ENCODE results near the gene THPO.

The THPO gene

DNA sequence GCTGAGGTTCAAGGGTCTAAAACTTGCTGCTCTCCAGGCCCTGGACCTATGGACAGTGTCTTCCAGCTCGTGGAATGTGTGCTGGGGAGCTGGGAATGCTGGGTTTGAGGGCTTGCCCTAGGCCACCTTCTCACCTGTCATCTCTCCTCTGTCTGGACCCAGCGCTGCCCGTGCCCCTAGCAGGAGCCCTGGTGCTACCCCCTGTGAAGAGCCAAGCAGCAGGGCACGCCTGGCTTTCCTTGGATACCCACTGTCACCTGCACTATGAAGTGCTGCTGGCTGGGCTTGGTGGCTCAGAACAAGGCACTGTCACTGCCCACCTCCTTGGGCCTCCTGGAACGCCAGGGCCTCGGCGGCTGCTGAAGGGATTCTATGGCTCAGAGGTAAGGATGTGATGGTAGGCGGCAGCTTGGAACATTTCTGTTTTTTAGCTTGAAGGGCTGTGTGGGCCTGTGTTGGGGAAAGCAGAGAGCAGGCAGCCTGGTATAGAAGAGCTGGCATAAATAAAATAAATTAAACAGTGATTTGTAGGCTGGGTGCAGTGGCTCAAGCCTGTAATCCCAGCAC, 6.9 kb upstream of the THPO start:
- no peak for DNase-seq (ENCODE audit: low read depth in 2 of 2)

DNA sequence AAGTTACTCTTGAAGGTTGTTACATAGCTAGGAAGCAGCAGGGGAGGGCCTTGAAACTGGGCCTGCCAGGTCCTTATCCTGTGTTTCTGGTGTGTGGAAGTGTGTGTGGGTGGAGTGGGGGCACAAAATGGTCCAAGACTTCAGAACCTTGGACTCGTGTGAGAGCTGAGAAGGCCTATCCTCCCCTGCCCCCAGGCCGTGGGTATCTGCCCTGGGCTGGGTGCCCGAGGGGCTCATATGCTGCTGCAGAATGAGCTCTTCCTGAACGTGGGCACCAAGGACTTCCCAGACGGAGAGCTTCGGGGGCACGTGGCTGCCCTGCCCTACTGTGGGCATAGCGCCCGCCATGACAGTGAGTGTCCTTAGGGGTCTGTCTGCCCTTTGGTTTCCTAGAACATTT, 6.3 kb upstream of the THPO start:
- DNase-seq (ENCODE audit: low read depth in 2 of 2): no peak

DNA sequence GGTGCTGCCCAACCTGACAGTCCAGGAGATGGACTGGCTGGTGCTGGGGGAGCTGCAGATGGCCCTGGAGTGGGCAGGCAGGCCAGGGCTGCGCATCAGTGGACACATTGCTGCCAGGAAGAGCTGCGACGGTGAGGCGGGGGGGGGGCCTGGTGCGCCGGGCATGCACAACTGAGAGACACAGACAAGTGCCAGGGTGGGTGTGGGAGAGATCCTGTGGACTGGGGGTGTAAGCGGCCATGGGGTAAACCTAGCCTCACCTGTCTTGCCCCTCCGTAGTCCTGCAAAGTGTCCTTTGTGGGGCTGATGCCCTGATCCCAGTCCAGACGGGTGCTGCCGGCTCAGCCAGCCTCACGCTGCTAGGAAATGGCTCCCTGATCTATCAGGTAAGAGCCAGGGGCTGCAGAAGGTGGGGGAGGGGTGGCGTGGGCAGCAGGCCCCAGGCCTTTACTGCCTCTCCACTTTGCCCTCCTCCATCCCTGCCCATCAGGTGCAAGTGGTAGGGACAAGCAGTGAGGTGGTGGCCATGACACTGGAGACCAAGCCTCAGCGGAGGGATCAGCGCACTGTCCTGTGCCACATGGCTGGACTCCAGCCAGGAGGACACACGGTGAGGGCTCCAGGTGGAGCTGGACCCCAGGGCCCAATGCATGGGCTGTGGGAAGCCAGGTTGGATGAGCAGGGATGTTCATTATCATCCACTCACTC, 5.2 kb upstream of the THPO start:
- DNase-seq (ENCODE audit: low read depth in 2 of 2): no peak

DNA sequence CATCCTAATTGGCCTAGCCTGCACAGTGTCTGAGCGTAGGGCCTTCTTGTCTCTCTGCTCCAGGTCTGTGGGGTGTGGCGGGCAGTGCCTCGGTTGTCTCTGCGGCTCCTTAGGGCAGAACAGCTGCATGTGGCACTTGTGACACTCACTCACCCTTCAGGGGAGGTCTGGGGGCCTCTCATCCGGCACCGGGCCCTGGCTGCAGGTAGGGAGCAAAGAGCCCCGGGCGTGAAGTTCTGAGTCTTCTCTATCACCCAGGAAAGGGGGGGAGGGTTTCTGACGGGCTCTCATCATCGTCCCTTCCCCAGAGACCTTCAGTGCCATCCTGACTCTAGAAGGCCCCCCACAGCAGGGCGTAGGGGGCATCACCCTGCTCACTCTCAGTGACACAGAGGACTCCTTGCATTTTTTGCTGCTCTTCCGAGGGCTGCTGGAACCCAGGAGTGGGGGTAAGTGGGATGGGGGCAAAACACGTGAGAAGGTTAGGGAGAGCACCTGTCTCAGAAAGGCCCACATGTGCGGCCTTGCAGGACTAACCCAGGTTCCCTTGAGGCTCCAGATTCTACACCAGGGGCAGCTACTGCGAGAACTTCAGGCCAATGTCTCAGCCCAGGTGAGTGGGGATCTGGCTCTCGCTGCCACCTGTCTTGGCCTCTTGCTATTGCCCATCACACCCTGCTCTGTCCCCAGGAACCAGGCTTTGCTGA, 4.5 kb upstream of the THPO start:
- no peak for DNase-seq (ENCODE audit: low read depth in 2 of 2)

DNA sequence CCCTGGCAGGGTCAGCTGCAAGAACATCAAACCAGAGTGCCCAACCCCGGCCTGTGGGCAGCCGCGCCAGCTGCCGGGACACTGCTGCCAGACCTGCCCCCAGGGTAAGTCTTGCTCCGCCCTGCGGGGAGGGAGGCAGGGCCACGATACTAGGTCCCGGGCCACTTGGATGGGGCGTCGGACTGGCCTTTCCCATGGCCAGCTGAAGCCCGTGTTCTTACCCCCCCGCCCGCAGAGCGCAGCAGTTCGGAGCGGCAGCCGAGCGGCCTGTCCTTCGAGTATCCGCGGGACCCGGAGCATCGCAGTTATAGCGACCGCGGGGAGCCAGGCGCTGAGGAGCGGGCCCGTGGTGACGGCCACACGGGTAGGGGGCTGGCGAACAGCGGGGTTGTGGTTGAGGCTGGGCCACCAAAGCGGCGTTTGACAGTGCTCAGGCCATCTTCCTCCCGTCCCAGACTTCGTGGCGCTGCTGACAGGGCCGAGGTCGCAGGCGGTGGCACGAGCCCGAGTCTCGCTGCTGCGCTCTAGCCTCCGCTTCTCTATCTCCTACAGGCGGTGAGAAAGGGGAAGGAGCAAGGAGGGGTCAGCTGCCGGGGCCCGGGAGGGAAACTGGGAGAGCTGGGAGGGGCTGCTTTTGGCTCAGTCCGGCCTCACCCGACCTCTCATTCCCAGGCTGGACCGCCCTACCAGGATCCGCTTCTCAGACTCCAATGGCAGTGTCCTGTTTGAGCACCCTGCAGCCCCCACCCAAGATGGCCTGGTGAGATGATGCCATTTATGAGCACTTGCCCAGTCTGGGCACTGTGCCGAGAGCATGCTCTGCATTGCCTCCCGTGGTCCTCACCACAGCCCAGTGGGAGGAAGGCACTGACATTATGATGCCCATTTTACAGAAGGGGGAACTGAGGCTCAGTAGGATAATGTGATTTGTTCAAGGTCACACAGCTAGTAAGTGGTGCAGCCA, 3.5 kb upstream of the THPO start:
- no peak for DNase-seq (ENCODE audit: low read depth in 2 of 2)

DNA sequence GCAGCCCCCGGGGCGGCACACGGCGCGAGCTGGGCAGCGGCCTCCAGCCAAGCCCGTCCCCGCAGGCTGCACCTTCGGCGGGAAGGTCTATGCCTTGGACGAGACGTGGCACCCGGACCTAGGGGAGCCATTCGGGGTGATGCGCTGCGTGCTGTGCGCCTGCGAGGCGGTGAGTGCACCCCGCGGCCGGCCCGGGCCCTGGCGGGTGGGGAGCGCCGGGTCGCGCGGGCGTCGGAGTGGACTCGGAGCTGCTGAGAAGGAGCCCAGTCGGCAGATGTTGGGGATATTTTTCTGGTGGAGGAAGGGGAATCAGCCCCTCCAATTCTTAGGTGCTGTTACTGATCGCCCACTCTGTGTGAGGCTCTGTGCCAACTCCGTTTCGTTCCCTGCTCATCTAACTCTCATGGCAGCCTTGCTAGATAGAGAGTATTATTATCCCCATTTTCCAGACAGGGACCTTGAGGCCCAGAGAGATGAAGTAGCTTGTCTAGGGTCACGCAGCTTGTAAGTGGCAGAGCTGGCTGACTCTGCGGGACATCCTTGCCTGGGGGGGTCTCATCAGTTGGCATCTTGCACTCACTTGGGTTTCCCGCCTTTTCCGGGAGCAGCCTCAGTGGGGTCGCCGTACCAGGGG, 2.7 kb upstream of the THPO start:
- DNase-seq (ENCODE audit: low read depth in 2 of 2): peak in 1 of 2 donors; percentile 19

DNA sequence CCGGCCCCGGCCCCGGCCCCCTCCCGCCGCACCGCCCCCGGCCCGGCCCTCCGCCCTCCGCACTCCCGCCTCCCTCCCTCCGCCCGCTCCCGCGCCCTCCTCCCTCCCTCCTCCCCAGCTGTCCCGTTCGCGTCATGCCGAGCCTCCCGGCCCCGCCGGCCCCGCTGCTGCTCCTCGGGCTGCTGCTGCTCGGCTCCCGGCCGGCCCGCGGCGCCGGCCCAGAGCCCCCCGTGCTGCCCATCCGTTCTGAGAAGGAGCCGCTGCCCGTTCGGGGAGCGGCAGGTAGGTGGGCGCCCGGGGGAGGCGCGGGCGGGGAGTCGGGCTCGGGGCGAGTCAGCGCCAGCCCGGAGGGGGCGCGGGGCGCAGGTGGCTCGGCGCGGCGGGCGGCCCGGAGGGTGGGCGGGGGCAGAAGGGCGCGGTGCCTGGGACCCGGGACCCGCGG, 2.2 kb upstream of the THPO start:
- peak in 1 of 2 donors; percentile 32 for DNase-seq (ENCODE audit: low read depth in 2 of 2)

DNA sequence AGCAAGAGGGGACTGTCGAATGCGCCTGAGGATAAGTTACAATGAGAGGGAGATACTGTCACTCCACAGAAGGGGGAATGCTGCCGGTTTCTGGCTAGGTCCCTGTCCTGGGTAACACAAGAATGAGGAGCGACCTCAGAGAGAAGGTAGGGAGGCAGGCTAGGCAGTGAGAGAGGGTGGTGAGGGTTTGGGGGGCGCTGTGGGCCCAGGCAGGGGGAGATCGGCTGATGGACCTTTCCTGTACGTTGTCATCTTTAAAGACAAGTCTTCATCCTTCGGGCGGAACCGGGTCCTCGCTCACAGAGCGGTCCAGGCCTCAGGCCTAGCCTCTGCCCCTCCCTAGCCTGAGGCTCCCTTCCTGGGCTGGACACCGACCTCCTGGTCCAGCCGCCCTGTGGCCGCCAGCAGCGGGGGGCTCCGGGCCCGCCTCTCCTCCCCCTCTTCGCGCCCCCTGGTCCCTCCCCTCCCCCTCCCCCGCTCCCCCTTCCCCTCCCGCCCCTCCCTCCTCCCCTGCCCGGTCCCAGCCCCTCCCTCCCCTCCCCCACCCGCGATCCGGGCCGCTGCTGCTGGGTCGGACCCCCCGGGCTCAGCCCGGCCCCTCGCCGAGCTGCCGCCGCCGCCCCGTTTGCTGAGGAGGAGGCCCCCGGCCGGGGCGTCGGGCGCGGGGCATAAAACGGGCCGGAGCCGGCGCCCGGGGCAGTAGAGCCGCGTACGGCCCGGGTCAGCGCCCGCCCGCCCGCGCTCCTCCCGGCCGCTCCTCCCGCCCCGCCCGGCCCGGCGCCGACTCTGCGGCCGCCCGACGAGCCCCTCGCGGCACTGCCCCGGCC, 1.6 kb upstream of the THPO start, which contains the start of gene CHRD:
Gene CHRD (plus strand): TSS at position 697 of the 827 bp plus-strand sequence. CDS start 265 bp downstream, outside the sequence.
- DNase-seq (ENCODE audit: low read depth in 2 of 2): no peak

DNA sequence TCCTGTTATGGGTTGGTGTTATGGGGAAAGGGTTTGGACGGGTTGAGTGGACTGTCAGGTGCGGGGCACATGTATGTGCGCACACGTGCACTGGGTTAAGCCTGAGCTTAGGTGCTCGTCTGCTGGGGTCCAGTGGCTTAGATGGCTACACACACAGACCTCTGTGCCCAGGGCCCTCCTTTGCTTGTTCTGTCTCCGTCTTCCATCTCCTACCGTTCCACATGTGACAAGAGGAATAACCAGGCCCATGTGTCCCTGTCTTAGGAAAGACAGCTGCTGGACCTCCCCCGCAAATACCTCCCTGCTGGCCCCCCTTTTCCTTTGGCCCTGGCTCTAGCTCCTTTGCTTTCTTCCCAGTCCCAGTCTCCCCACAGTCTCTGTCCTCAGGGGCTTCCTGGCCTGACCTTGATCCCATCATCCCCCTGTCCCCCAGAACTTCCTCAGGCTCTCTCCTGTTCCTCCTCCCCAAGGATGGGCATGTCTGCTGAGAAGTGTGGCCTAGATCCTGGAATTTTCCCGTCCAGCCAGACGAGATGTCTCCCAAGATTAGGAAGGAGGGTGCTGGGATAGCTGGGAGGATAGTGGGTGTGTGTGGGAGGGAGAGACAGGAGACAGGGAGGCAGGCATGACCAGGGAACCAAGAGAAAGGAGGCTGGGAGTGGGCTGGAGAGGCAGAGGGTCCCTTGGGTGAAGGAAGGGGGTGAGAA, 797 bp upstream of the THPO start:
- DNase-seq (ENCODE audit: low read depth in 2 of 2): no peak

DNA sequence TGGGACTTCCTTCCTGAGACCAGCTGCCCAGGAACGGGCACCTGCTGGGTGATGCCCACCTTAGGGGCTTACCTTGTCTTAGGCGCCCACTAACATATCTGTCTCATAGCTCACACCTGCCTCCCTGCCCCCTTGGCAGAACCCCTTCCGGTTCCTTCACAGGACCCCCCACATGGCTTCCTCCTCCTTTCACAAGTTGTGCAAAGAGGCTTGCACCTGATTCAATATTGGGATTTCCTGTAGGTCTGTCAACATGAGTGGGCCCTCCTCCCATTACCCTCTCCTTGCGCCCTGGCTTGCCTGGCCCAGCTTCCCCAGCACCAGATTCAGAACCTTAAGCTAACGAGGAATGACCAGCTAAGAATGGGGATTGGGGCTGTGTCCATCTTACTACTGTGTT, 633 bp downstream of the THPO start:
- DNase-seq (ENCODE audit: low read depth in 2 of 2): no peak

DNA sequence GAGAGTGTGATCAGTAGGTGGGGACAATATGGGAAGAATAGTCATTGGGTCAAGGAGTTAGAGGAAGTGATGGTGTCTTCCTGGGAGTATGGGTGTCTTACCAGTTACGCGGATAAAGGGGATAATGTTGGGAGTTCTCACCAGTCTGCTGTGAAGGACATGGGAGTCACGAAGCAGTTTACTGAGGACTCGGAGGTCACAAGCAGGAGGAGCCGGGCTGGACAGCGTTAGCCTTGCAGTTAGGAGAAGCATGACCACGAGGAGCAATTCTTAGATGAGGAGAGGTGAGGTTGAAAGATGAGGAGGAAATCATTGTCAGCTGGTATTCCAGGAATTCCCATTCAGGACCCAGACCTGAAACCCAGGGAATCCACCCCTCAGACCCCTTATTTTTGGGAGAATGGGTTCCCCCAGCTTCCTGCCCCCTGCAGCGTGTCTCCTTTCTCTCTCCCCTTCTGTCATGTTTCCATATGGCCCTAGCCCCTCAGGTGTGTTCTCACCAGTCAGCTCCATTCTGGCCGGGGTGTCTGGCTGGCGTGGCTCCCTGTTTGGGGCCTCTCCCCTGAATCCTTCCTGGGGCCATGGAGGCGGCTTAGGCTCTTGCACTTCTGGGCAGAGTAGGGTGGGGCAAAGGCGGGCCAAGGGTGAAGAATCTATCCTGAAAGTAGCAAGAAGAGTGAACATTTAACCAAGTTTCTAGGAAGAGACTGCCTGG, 2.1 kb downstream of the THPO start:
- no peak for DNase-seq (ENCODE audit: low read depth in 2 of 2)

DNA sequence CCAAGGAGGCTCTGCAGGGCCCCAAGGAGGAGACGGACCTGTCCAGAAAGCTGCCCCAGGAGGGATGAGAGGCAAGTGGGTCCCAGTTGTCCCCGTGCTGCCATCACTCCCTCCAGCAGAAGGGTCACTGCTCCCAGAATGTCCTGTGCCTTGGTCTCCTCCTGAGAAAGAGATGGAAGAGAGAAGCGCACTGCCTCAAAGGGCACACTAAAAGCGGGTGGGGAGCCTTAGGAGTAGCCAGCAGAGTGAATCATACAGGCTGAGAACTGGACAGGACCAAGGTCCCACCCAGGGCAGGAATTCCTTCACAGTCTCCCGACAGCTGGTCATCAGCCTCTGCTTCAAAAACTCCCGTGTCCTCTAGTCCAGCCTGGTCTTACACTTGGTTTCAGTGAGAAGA, 4.6 kb downstream of the THPO start:
- no peak for DNase-seq (ENCODE audit: low read depth in 2 of 2)

DNA sequence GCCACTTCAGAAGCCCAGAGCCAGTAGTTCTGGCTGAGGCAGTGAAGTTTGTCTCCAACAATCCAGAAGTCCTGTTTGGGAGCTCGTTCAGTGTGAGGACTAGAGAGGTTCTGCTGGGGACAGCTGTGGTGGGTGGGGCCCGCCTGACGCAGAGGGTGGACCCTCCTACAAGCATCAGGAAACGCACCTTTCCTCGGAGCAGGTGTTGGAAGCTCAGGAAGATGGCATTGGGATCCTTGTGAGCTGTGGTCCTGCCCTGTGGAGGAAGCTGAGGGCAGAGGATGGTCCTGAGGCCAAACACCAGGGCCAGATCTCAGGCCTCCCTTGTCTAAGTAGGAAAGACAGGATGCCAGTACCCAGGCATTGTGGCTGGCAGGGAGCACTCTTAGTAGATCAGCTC, 5.1 kb downstream of the THPO start:
- DNase-seq (ENCODE audit: low read depth in 2 of 2): no peak

DNA sequence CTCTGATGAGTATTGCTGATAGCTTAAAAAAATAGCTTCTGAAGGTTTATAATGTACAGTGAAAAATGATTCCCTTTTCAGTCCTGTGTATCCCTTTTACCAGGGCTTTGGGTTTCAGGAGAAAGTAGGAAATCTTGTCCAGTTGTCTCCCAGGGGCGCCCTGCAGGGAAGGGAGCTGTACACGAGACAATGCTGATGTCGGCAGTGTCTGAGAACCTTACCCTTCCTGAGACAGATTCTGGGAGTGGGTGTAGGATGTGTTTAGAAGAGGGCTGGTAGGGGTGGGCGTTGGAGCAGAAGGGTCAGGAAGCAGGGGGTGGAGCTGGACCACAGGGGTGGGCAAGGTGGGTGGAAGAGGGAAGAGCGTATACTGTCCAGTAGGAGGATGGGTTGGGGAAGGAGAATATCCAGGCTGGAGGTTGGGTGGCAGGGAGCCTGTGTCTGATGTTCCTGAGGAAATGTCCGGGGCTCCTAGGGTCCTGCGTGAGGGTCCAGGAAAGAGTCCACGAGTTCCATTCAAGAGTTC, 5.6 kb downstream of the THPO start:
- DNase-seq (ENCODE audit: low read depth in 2 of 2): no peak

DNA sequence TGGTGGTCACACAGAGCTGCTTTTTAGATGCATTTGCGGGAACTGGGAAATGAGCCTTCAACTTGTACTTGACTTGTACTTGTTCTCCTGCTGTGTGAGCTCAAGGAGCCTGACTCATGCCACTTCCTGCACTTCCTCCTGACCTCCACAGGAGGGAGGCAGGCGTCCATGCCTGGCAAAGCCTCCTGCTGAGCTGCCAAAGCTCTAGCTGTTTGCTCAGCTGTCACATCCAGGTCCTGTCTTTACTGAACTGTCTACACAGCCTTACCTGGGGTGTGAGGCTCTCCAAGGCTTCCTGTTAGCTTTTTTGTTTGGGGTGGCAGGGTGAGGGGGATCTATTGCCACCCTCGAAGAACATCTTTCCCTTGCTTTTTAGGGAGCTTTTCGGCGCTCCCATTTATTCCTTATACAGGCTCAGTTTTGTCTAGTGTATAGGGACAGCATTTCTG, 6.4 kb downstream of the THPO start:
- DNase-seq (ENCODE audit: low read depth in 2 of 2): peak; percentile 29 to 48

DNA sequence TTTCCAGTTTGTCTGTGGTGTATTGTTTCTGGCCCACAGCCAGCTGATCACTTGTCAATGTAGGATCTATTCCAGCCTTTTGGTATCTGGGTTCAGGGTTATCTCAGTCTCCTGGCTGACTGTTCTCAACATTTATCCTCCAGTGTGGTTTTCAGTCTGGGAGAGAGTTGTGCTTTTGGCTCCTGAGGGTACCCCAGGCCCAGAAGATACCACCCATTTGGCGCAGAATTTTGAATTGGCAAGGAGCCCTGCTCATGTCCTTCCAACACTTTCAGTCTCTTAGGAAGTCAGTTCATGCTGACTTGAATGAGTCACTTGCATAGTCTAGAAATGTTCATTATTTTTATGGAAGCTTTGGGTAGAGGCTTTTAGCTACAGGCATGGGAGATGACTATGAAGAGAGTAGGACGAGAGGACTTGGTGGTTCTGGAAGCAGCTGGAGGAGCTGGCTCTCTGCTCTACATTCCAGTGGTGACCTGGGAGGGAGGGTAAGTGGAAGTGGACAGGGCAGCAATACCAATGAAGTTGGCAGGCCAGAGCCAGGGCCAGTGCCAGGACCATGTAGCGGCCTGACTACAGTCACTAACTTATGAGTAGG, 9.3 kb downstream of the THPO start:
- no peak for DNase-seq (ENCODE audit: low read depth in 2 of 2)

DNA sequence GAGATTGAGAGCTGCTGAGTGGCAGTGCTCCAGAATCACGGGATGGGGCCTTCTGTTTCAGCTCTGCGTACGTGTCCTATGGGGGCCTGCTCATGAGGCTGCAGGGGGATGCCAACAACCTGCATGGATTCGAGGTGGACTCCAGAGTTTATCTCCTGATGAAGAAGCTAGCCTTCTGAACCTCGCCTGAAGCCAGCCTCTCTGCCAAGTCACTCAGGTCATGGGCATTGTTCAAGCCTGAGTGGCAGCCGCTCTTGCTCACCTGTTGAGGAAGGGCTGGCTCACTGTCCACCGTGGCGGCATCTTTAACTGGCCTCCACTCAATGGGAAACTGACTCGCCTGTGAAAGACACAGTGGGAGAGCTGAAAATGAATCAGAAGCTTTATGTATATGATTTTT, 9.9 kb downstream of the THPO start:
- DNase-seq (ENCODE audit: low read depth in 2 of 2): no peak

DNA sequence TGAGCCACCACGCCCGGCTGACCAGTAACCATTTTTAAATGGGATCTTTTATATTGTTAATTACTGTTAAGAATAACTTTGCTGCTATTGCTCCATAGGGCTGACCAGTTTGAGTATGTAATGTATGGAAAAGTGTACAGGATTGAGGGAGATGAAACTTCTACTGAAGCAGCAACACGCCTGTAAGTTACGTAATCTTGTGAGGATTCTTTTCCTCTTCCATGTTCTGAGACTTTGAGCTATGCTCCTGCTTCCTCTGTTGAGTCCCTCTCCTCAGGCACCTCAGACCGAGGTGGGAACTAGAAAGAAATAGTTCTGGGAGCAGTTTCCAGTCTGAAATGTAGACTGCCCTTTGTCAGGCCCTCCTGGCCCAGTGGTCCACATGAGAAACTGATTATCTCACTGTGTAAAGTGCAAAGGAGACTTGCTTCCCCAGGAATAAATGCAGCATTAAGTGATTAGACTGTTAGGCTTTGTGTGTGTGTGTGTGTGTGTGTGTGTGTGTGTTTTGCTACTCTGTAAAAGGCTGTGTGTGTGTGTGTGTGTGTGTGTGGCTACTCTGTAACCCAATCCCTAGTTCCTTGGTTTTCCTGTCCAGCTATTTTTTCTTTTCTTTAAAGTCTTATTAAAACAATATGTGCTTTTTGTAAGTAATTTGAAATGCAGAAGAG, 11.3 kb downstream of the THPO start:
- no peak for DNase-seq (ENCODE audit: low read depth in 2 of 2)

Measured in stimulated activated CD4-positive, alpha-beta T cell treated with anti-CD3 and anti-CD28 coated beads, Interleukin-1b, Interleukin-23, amount 100 ng/mL, for 4 hours (primary cell).